ENCODE data around the gene POGZ.

Gene POGZ

GRCh38 chr1:151459331-151460046 lies at the start of gene POGZ:
Gene POGZ, minus strand, starts transcription at chr1:151459494. Its CDS starts 17,290 bp downstream, at chr1:151442204.
- DNase-seq (ENCODE audit: low read depth), result peak; percentile 92
- H3K4me3 ChIP-seq (ENCODE audit: low read length), result peak within 1 kb of the TSS; percentile 67
- no peak for TF ChIP-seq CTCF (conservative IDR thresholded peaks at IDR 0.05; ENCODE audit: low read depth, low read length)

- H3K4me3 ChIP-seq (ENCODE audit: low read length), result no peak overlapping the region
- no peak for TF ChIP-seq CTCF (conservative IDR thresholded peaks at IDR 0.05; ENCODE audit: low read depth, low read length)
- peak; percentile 48 for DNase-seq (ENCODE audit: low read depth)
Measured at GRCh38 chr1:151508833-151509232, 49.5 kb upstream of the POGZ start.

- DNase-seq (ENCODE audit: low read depth), result no peak
- H3K4me3 ChIP-seq (ENCODE audit: low read length), result no peak overlapping the region
- no peak for TF ChIP-seq CTCF (conservative IDR thresholded peaks at IDR 0.05; ENCODE audit: low read depth, low read length)
Measured at GRCh38 chr1:151504759-151505158, 45.5 kb upstream of the POGZ start.

GRCh38 chr1:151504252-151504651 lies 45.0 kb upstream of the POGZ start:
- H3K4me3 ChIP-seq (ENCODE audit: low read length), result no peak overlapping the region
- TF ChIP-seq CTCF (conservative IDR thresholded peaks at IDR 0.05; ENCODE audit: low read depth, low read length), result no peak
- DNase-seq (ENCODE audit: low read depth), result no peak

- no peak overlapping the region for H3K4me3 ChIP-seq (ENCODE audit: low read length)
- TF ChIP-seq CTCF (conservative IDR thresholded peaks at IDR 0.05; ENCODE audit: low read depth, low read length), result no peak
- DNase-seq (ENCODE audit: low read depth), result no peak
Measured at GRCh38 chr1:151502859-151503780, 43.8 kb upstream of the POGZ start.

GRCh38 chr1:151502035-151502700 lies 42.9 kb upstream of the POGZ start:
- no peak for TF ChIP-seq CTCF (conservative IDR thresholded peaks at IDR 0.05; ENCODE audit: low read depth, low read length)
- DNase-seq (ENCODE audit: low read depth), result no peak
- no peak overlapping the region for H3K4me3 ChIP-seq (ENCODE audit: low read length)
